ENCODE data around the gene OR13F1.

GRCh38 chr9:104482921-104483570 lies 21.0 kb upstream of the OR13F1 start:
- TF ChIP-seq CTCF (conservative IDR thresholded peaks at IDR 0.05 in 1 of 2, IDR thresholded peaks at IDR 0.05 in 1 of 2; ENCODE audit: extremely low read depth in 1 of 2, insufficient read depth in 1 of 2, low read depth in 1 of 2, low read length in 2 of 2) (no peak), EZH2 (IDR thresholded peaks at IDR 0.05; ENCODE audit: borderline replicate concordance, low read length) (no peak)
